GM18511 (cell line): Measurements from ENCODE around the gene ECHDC3.
"Not testable (repeated sequence)": the region's sequence is repeated elsewhere in the genome, so short reads cannot be mapped to it uniquely, and the experiment has no call there.

Experiments
- ATAC-seq: cut with Tn5 transposase; IDR thresholded peaks from one replicate; pipeline ENCODE4 v1.9.1; 2021; ENCODE audit warnings: mild to moderate bottlenecking, moderate library complexity; ENCODE audit not compliant: unreplicated experiment

ECHDC3 gene

GRCh38 chr10:11742009-11742778 lies at the start of gene ECHDC3:
ECHDC3 (plus strand) TSS chr10:11742382; CDS start chr10:11742577, 195 bp downstream.
- peak; percentile 85 for ATAC-seq

- no peak for ATAC-seq
Observed at GRCh38 chr10:11693376-11693775, 48.8 kb upstream of the ECHDC3 start.

- ATAC-seq: no peak
Observed at GRCh38 chr10:11695779-11696178, 46.4 kb upstream of the ECHDC3 start.

- peak; percentile 47 for ATAC-seq
Observed at GRCh38 chr10:11697718-11698527, 44.3 kb upstream of the ECHDC3 start.

GRCh38 chr10:11698691-11699549 lies 43.3 kb upstream of the ECHDC3 start:
- peak; percentile 89 for ATAC-seq

- peak; percentile 10 for ATAC-seq
Observed at GRCh38 chr10:11699550-11700097, 42.6 kb upstream of the ECHDC3 start.

- no peak for ATAC-seq
Observed at GRCh38 chr10:11700539-11700938, 41.6 kb upstream of the ECHDC3 start.

GRCh38 chr10:11701451-11702095 lies 40.6 kb upstream of the ECHDC3 start:
- no peak for ATAC-seq

- ATAC-seq: no peak
Observed at GRCh38 chr10:11702264-11702663, 39.9 kb upstream of the ECHDC3 start.

- no peak for ATAC-seq
Observed at GRCh38 chr10:11704092-11704491, 38.1 kb upstream of the ECHDC3 start.

- no peak for ATAC-seq
Observed at GRCh38 chr10:11705722-11706121, 36.5 kb upstream of the ECHDC3 start.

- ATAC-seq: no peak
Observed at GRCh38 chr10:11706895-11707567, 35.2 kb upstream of the ECHDC3 start.

GRCh38 chr10:11707624-11708350 lies 34.4 kb upstream of the ECHDC3 start:
- ATAC-seq: no peak

GRCh38 chr10:11708801-11709200 lies 33.4 kb upstream of the ECHDC3 start:
- ATAC-seq: not testable (repeated sequence)

GRCh38 chr10:11712744-11713143 lies 29.4 kb upstream of the ECHDC3 start:
- no peak for ATAC-seq

- no peak for ATAC-seq
Observed at GRCh38 chr10:11713186-11713743, 28.9 kb upstream of the ECHDC3 start.

GRCh38 chr10:11713963-11714362 lies 28.2 kb upstream of the ECHDC3 start:
- no peak for ATAC-seq

- ATAC-seq: no peak
Observed at GRCh38 chr10:11714750-11715365, 27.3 kb upstream of the ECHDC3 start.
